SU-DHL-6 (cell line): ENCODE results near the gene YPEL1.

Experiments
- H2AFZ ChIP-seq: fragments of 200-600 bp; sonication (generic); 2 replicates; pipeline ENCODE4 v1.6.1; 2014; ENCODE audit warnings: low read depth, mild to moderate bottlenecking, moderate library complexity, mixed read lengths, antibody characterized with exemption, low read length; ENCODE audit not compliant: severe bottlenecking
- H3F3A ChIP-seq: fragments of 200-600 bp; shearing (Covaris generic); 2 replicates; pipeline ENCODE4 v1.6.0; 2016; ENCODE audit warnings: antibody characterized with exemption, mild to moderate bottlenecking; ENCODE audit not compliant: insufficient read depth
- H3K27ac ChIP-seq: fragments of 200-600 bp; sonication (generic); 2 replicates; pipeline ENCODE4 v1.5.1; 2016; ENCODE audit warnings: low read depth, mild to moderate bottlenecking, low read length, moderate library complexity, mixed read lengths
- H3K27me3 ChIP-seq: fragments of 200-600 bp; sonication (generic), shearing (Covaris generic); 2 replicates; pipeline ENCODE4 v1.6.0; 2014; ENCODE audit warnings: mild to moderate bottlenecking, low read length
- H3K36me3 ChIP-seq: fragments of 200-600 bp; sonication (generic); 2 replicates; pipeline ENCODE4 v1.6.1; 2014; ENCODE audit warnings: mild to moderate bottlenecking, low read length, mixed read lengths
- H3K4me2 ChIP-seq: fragments of 300-600, 200-600 bp; shearing (Covaris generic), sonication (generic); 2 replicates; pipeline ENCODE4 v1.6.0; 2014; ENCODE audit warnings: low read length, low read depth, mild to moderate bottlenecking; ENCODE audit not compliant: poor library complexity, severe bottlenecking
- H3K4me3 ChIP-seq: fragments of 200-600 bp; sonication (generic); 2 replicates; pipeline ENCODE4 v1.5.1; 2014; ENCODE audit warnings: antibody characterized with exemption, low read length, mild to moderate bottlenecking, mixed read lengths; ENCODE audit not compliant: insufficient read depth, poor library complexity, severe bottlenecking
- H3K79me2 ChIP-seq: fragments of 200-600 bp; sonication (generic); 2 replicates; pipeline ENCODE4 v1.6.1; 2014; ENCODE audit warnings: mild to moderate bottlenecking, low read length, moderate library complexity; ENCODE audit not compliant: insufficient read depth
- H3K9ac ChIP-seq: fragments of 200-600 bp; sonication (generic); 2 replicates; pipeline ENCODE4 v1.7.0; 2014; ENCODE audit warnings: mild to moderate bottlenecking, low read length
- H3K9me2 ChIP-seq: fragments of 200-600 bp; sonication (generic); replicated peaks from 2 replicates; pipeline ENCODE4 v1.6.1; 2014; ENCODE audit warnings: low read length; ENCODE audit not compliant: insufficient read depth
- H3K9me3 ChIP-seq: fragments of 200-600 bp; sonication (generic); 2 replicates; pipeline ENCODE4 v1.6.1; 2014; ENCODE audit warnings: low read length, mixed read lengths; ENCODE audit not compliant: insufficient read depth
- H4K20me1 ChIP-seq: fragments of 200-600 bp; sonication (generic); 2 replicates; pipeline ENCODE4 v1.6.1; 2014; ENCODE audit warnings: low read depth, mild to moderate bottlenecking, antibody characterized with exemption, low read length, moderate library complexity, mixed read lengths
- EZH2phosphoT487 ChIP-seq: fragments of 200-600 bp; sonication (generic), shearing (Covaris generic); conservative IDR thresholded peaks from 2 replicates; pipeline ENCODE4 v1.6.1; 2018; ENCODE audit warnings: mild to moderate bottlenecking, antibody characterized with exemption, low read length, moderate library complexity, mixed read lengths
- TF ChIP-seq, protein P1 (sequence below): fragments of 200-600 bp; sonication (generic); IDR thresholded peaks from one replicate; pipeline ENCODE4 v1.5.1; 2017; ENCODE audit warnings: antibody characterized with exemption, mild to moderate bottlenecking, low read length, moderate library complexity; ENCODE audit not compliant: insufficient read depth, poor library complexity, severe bottlenecking

YPEL1 gene

DNA sequence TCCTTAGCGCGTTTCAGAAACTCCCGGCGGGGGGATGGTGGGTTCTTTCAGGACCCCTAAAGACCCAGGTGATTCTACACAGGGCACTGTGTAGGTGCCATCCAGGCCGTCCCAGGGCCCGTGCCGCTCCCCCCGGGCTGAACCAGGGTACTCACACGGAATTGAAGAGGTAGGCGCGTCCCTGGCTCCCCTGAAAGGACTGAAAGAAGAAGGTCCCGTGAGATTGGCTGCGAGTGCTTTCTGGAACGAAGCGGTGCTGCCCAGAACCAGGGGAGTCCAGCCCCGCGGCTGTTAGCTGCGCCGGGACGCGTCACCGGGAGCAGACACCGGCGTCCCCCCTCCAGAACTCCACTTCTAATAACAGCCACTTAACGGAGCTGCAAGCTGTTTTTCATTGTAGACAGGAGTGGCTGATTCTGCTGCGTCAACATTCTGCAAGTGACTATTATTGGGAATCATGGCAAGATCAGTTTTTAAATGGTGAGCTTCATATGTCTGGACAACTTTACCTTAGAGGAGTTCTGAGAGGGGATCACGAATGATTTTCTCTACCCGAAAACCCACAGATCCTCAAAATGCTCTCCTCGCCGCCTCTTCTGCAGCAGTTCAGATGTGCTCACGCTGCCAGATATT, 31.8 kb downstream of the YPEL1 start:
- Histone ChIP-seq H2AFZ (no peak overlapping the region), H3K9me2 (no peaks in the 10 kb centered on the region), H4K20me1 (no peaks in the 10 kb centered on the region), H3K4me2 (no peak overlapping the region), H3K9me3 (no peaks in the 10 kb centered on the region), H3K79me2 (no peaks in the 10 kb centered on the region), H3F3A (no peaks in the 10 kb centered on the region), H3K36me3 (no peaks in the 10 kb centered on the region), H3K27me3 (no peaks in the 10 kb centered on the region), H3K4me3 (no peak overlapping the region), H3K27ac (no peak overlapping the region), H3K9ac (no peak overlapping the region)
- TF ChIP-seq EZH2phosphoT487: no peak
- TF ChIP-seq, protein P1, sequence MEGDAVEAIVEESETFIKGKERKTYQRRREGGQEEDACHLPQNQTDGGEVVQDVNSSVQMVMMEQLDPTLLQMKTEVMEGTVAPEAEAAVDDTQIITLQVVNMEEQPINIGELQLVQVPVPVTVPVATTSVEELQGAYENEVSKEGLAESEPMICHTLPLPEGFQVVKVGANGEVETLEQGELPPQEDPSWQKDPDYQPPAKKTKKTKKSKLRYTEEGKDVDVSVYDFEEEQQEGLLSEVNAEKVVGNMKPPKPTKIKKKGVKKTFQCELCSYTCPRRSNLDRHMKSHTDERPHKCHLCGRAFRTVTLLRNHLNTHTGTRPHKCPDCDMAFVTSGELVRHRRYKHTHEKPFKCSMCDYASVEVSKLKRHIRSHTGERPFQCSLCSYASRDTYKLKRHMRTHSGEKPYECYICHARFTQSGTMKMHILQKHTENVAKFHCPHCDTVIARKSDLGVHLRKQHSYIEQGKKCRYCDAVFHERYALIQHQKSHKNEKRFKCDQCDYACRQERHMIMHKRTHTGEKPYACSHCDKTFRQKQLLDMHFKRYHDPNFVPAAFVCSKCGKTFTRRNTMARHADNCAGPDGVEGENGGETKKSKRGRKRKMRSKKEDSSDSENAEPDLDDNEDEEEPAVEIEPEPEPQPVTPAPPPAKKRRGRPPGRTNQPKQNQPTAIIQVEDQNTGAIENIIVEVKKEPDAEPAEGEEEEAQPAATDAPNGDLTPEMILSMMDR: no peak

DNA sequence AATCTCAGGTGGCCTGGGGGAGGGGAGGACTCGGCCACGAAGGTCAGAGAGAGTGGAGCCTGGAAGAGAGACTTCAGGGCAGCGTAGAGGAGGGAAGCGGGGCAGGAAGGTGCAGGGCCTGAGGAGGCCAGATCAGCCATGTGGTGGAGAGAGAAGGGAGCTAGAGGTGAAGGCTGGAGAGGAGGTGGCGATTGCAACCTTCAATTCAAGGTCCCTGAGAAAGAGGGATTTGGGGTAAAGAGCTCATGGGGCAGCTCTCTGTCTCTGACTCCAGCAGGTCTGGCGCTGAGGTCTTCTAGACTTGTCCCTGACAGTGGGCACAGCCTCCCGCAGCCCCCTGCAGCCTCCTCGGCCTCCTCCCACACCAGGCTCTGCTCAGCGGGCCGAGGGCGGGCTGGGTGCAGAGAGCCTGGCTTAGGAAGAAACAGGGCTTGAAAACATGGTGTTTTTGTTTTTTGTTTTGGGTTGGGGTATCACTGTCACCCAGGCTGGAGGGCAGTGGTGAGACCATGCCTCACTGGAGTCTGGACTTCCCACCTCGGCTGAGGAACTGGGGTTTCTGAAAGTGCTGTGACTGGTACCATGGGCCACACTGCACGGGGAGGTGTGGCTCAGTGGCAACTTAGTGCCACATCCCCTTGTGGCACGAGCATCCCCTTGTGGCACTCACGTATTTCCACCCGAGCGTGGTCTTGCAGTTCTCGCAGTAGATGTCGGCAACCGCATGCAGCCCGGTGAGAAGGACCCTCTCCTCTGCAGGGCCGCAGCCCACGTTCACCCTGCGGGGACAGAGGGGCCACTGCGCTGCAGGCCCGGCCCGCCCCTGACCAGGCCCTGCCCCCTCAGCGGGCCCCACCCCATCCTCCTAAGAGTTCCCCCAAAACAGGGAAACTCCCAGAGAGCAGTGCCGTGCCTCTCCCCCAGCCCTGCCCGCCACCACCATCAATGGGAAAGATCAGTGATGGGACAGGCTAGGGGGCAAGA, 32.6 kb downstream of the YPEL1 start:
- Histone ChIP-seq H2AFZ (no peak overlapping the region), H3K9ac (no peak overlapping the region), H3K27ac (no peak overlapping the region), H3K36me3 (no peaks in the 10 kb centered on the region), H3K4me3 (no peak overlapping the region), H3K27me3 (no peaks in the 10 kb centered on the region), H3K4me2 (no peak overlapping the region), H4K20me1 (no peaks in the 10 kb centered on the region), H3F3A (no peaks in the 10 kb centered on the region), H3K9me3 (no peaks in the 10 kb centered on the region), H3K9me2 (no peaks in the 10 kb centered on the region), H3K79me2 (no peaks in the 10 kb centered on the region)
- TF ChIP-seq EZH2phosphoT487: no peak
- TF ChIP-seq, protein P1: no peak

DNA sequence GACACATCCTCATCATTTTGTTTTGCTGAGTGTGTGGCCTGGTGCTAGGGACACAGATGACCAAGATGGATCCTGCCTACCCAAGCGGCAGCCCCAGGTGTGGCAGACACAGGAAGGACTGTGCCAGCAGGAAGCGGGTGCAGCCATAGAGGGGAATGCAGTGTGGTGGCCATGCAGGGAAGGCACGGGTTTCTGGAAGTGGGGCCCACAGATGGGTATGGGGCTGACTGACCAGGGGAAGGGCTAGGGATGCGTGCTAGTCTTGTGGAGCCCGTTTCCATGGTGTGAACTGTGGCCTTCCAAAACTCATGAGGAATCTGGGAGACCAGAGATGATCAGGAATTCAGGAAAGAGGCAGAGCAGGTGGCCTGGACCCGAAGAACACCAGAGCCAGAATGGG, 33.5 kb downstream of the YPEL1 start:
- Histone ChIP-seq H3K36me3 (no peaks in the 10 kb centered on the region), H3K9ac (no peak overlapping the region), H3K4me2 (no peak overlapping the region), H3K79me2 (no peaks in the 10 kb centered on the region), H3K9me3 (no peaks in the 10 kb centered on the region), H4K20me1 (no peaks in the 10 kb centered on the region), H3K4me3 (no peak overlapping the region), H2AFZ (no peak overlapping the region), H3K9me2 (no peaks in the 10 kb centered on the region), H3K27me3 (no peaks in the 10 kb centered on the region), H3F3A (no peaks in the 10 kb centered on the region), H3K27ac (no peak overlapping the region)
- TF ChIP-seq, protein P1: no peak
- no peak for TF ChIP-seq EZH2phosphoT487
